GM21423 (cell line): ENCODE measurements around the gene NTRK3.

Source experiments
- ATAC-seq: cut with Tn5 transposase; IDR thresholded peaks from one replicate; pipeline ENCODE4 v1.9.1; 2021; ENCODE audit warnings: mild to moderate bottlenecking, moderate library complexity; ENCODE audit not compliant: unreplicated experiment

NTRK3 gene

DNA sequence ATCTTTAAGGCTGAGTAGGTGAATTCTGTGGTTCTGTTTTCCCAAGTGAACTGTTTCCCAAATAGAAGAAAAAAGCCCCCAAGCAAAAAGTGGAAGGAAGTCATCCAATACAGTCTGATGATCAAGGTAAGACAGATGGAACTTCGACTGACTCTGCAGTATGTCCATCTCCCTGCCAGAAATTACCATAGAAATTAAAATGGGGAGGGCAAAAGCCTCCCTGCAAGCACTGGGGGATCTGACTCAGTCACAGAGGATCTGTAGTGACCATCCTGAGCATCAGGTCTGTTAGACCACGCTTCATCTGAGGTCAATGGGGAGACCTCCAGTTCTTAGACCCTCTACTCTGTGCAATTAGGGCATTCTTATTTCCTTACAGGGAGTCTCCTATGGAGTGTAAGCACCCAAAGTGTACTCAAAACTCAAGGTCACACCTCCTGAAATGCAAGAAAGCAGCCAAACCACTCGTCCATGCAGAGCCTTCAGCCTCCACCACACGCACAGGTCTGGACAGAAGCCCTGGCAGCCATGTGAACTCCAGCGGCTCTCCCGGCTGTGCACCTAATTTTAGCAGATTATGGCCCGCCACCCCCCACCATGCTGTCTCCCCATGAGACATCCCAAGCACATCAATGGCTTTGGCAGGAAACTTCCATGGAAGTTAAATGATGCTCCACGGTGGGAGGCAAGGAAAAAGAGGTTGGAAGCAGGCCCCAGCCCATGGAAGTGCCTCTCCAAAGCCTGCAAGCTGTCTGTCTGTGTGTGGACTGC, 348.7 kb downstream of the NTRK3 start:
- ATAC-seq, result no peak

DNA sequence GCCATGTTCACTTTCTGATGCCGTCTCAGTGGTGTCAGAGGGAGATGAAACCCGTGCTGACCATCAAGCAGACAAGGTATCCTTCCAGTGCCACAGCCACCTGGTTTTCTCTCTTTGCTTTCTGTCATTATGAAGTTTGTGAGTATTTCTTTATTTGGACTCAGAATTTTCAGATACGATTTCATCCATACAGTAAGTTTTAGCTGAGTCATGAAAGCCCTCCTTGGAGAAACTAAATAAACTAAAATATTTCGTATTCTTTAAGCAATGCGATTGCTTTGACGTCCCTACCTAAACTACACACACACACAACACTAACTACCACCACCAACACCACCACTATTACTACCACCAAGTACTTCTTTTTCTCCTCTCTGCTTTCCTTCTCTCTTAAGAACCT, 350.1 kb downstream of the NTRK3 start:
- ATAC-seq, result no peak

DNA sequence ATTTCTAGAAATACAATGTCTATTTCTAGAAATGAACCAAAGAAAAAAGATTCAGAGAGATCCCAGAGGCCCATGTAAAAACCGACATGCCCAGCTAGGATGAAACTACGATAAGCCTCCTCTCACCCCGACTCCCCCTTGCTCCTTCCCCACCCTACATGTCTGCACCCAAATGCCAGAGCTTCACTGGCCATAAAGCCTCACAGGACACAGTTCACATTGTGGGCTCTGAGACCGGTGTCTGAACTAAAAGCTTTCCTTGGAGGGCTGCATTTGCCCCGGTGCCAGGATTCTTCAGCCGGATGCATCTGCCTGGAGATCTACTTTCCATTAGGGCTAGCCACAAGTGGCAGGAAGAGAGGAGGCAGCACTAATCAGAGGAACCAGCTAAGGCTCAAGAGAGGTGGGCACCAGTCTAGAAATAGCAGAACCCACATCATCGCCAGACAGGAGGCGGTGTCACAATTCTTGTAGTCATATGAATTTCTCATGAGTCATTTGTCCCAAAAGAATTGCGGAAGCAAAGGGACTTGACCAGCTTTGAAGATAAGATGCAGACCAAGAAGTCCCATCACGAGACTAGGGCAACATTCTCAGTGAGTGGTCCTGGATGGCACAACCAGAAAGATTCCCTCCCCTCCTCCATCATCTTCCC, 353.6 kb downstream of the NTRK3 start:
- ATAC-seq, result no peak

GRCh38 chr15:87901926-87902690, 354.4 kb downstream of the NTRK3 start:
- ATAC-seq, result no peak

GRCh38 chr15:87901008-87901407, 355.5 kb downstream of the NTRK3 start:
- ATAC-seq, result no peak

DNA sequence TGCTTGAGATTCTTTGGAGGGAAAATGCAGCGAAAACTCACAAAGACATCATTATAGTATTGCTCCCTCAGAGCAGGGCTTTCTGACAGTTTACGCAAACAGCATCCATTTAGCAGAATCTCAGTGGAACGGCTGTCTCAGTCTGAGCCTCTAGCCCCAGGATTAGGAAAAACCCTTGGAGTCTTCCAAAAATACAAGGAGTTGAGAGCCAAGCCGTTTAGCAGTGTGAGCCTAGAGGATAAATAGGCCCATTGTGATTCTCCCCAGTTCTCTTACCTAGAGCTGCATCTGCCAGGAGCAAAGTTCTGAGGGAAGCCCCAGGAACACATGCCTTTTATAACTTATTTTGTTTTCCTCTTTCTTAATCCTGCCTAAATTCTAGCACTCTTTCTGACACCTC, 359.6 kb downstream of the NTRK3 start:
- ATAC-seq, result no peak

DNA sequence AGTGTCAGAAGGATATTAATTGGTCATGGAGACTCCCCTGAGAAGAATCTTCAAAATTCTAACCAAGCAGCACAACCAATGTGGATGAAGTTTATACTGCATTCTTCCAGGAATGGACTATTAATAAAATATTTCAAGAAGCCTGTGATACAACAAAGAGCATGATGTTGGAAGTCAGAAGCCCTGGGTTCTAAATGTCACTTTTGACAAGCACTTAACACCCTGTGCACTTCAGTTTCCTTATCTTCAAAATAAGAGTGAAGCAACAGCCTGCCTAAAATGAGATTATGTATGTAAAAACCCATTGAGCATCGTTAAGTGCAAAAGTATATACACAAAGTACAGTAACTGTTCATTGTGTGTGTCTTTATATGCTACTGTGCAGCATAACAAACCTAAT, 369.4 kb downstream of the NTRK3 start:
- ATAC-seq, result no peak

DNA sequence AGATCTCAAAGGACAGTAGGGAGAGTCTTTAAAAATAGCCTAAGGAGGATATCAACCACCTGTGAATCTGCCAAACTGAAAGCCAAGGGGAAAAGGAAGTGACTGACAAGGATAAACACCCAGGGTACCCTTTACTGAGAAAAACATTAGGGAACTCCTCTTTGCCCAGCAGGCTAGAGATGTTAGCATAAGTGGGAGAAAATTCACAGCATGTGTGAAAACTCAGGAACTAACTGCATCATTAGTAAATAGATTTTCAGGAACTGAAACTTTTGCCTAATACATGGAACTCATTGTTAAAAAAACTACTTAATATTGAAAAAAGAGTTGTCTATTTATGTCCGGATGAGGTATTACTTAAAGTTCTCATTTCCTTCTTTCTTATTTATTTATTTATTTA, 375.5 kb downstream of the NTRK3 start:
- ATAC-seq, result no peak

GRCh38 chr15:87877822-87878542, 378.6 kb downstream of the NTRK3 start:
- ATAC-seq, result no peak

- no peak for ATAC-seq
Measured at GRCh38 chr15:87877114-87877810, 379.3 kb downstream of the NTRK3 start.

DNA sequence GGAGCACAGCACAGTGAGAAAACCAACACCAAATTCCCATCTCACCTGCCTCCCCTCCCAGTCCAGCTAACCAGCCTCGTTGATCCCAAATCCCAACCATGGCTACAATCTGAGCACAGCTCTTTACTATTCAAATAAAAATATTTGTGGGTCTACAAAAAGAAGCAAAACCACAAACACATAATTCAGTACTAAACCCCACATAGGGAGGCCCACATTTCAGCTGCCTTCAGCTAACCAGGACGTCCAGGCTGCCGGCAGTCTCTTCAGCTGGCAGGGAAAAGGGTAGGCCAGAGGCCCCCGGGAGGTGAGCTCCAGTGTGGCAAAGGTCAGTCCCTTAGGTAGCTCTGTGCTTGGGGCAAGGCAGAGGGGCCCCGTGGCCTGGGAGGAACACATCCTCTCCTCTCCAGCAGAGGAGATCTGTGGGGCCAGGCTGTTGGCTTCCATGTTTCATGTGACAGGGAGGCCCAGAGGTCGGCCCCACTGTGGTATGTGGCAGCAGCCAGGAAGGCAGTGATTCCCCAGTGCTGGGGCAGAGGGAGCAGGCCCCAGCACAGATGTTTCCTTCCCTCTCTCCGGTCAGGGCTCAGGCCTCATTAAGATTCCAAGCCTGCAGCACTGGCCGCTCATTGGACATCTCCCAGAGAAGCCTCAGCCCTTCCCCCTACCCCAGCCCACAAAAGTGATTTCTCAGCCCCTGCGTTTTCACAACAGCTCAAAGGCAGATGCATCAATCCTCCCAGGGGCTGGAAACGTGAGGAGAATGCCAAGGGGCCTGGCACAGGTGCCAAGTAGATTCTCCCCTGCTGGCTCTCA, 381.4 kb downstream of the NTRK3 start:
- no peak for ATAC-seq

DNA sequence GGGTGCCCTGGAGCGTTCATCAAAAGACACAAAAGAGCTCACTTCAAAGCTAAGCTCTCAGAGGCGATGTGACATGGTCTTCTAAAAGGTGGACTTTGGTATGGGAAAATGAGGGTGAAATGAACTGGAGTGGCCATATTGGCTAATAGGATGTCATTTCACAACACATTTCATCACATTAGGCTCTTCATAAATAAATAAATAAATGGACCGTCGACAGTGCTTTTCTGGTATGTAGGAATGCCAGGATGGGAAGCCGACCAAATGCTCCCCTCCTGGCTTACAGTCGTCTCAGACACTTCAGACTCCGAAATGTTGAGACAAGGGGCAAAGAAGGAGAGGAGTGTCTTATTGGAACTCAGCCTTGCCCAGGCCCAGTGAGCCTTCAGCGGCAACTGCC, 383.0 kb downstream of the NTRK3 start:
- no peak for ATAC-seq

GRCh38 chr15:87871731-87872320, 384.7 kb downstream of the NTRK3 start:
- no peak for ATAC-seq

- no peak for ATAC-seq
Measured at GRCh38 chr15:87871258-87871681, 385.3 kb downstream of the NTRK3 start.

DNA sequence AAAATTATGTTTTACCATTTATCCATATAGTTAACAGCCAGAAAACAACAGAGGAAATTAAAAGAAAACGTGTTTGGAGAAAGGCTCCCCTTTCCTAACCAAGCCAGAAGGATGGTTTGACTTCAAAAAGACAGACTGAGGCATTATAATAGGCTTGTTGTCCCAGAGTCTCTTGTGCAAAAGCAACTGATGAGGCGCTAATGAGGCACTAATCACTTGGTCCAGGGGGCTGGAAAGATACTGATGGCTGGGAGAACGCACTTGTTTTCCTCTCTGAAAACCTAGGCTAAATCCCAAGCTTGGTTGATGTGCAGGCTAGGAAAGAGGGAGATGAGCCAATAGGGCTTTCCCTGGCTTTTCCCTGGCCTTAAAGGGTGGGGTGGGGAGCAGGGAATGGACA, 389.6 kb downstream of the NTRK3 start:
- no peak for ATAC-seq

- ATAC-seq, result no peak
Measured at GRCh38 chr15:87863152-87863551, 393.4 kb downstream of the NTRK3 start.

- ATAC-seq, result no peak
Measured at GRCh38 chr15:87860743-87861142, 395.8 kb downstream of the NTRK3 start.

DNA sequence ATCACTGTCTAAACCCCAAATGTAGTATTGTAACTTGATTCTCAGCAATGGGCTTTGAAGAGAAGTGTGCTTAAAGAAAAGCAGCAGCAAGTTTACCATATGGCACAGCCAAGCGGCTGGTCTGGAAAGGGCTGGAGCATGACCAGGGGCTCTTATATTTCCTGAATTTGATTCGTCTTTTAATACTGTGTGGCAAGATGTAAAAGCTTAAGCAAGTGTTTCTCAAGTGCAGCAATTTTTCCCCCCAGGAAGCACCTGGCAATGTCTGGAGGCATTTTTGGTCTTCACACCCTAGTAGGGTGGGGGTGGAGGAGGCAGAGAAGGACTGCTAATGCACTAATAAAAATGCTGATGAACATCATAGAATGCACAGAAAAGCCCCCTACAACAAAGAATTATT, 397.9 kb downstream of the NTRK3 start:
- no peak for ATAC-seq

DNA sequence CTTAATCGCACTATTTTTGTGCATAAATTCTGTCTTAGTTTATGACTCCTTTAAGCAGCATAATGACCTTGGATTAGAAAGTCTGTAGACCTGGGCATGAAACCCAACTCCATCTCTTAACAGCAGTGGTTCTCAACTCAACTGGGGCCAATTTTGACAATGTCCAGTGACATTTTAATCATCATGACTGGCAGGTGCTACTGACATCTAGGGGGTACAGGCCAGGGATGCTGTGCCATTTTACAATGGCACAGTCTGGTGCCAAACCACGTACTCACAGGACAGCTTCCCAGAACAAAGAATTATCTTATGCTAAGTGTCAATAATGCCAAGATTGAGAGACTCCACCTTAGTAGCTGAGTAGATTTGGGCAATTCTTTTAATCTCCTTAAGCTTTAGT, 405.0 kb downstream of the NTRK3 start:
- ATAC-seq, result no peak
